GM10266 (cell line): ENCODE data around the gene DVL2.

Experiments
- DNase-seq: peaks from one replicate; pipeline ENCODE4 v3.0.0; 2012; ENCODE audit errors: extremely low spot score
- TF ChIP-seq, protein P1 (sequence below): IDR thresholded peaks from 2 replicates; pipeline ENCODE4 v1.5.1; 2012; ENCODE audit warnings: mild to moderate bottlenecking, low read depth; ENCODE audit not compliant: control insufficient read depth, insufficient read depth; ENCODE audit errors: missing control alignments

Gene DVL2

DNA sequence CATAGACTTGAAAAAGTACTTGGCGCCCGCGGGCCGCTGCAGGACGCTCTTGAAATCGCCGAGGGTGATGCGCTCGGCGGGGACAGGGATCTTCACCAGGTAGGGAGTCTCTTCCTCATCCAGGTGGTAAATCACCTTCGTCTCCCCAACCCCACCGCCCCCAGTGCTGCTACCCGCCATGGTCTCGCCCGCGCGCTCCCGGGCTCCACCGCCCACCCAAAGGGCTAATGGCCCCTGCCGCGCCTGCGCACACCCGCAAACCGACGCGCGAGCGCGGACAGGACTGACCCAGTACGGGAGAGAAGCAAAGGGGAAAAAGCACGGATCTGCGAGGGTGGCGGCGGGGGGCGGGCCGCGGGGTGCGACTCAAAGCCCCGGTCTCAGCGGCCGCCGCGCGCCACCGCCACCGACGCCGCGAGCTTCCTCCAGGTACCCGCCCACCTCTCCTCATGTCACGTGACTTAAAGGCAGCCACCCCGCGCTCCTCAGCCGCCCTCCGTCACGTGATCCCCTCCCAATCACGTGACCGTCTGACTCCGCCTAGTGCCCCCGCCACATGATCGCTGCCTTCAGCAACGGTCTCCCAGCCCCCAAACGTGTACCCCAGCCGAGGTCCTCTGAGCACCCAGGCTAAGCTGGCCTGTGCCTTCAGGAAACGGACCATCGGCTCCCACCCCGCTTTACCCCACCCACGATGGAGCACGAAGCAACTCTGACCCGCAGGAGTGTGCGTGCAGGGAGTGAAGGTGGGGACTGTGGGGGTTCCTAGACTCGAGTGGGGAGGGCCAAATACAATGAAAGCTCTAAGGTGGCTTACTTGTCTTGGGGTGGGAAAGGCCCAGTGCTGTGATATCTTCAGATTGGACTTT, at the start of gene DVL2:
TSS of gene DVL2 (minus strand) at position 435 of the 869 bp plus-strand sequence. CDS start at position 180, 255 bp downstream.
- TF ChIP-seq, protein P1, sequence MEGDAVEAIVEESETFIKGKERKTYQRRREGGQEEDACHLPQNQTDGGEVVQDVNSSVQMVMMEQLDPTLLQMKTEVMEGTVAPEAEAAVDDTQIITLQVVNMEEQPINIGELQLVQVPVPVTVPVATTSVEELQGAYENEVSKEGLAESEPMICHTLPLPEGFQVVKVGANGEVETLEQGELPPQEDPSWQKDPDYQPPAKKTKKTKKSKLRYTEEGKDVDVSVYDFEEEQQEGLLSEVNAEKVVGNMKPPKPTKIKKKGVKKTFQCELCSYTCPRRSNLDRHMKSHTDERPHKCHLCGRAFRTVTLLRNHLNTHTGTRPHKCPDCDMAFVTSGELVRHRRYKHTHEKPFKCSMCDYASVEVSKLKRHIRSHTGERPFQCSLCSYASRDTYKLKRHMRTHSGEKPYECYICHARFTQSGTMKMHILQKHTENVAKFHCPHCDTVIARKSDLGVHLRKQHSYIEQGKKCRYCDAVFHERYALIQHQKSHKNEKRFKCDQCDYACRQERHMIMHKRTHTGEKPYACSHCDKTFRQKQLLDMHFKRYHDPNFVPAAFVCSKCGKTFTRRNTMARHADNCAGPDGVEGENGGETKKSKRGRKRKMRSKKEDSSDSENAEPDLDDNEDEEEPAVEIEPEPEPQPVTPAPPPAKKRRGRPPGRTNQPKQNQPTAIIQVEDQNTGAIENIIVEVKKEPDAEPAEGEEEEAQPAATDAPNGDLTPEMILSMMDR: no peak
- peak; percentile 98 for DNase-seq

DNA sequence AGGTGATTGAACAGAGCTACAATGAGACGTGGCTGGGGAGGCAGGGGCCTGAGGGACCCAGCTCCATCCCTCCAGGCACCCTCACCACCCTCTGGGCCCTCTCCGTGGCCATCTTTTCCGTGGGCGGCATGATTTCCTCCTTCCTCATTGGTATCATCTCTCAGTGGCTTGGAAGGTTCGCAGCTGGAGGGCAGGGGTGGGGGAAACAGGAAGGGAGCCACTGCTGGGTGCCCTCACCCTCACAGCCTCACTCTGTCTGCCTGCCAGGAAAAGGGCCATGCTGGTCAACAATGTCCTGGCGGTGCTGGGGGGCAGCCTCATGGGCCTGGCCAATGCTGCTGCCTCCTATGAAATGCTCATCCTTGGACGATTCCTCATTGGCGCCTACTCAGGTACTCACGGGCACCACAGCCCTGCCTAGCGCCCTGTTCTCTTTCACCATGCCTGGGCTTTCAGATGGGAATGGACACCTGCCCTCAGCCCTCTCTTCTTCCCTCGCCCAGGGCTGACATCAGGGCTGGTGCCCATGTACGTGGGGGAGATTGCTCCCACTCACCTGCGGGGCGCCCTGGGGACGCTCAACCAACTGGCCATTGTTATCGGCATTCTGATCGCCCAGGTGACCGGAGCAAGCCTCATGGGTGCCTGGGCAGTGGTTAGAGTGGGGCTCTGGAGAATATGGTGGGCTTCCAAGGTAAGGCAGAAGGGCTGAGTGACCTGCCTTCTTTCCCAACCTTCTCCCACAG, 49.3 kb upstream of the DVL2 start:
- DNase-seq: no peak
- TF ChIP-seq, protein P1: no peak

DNA sequence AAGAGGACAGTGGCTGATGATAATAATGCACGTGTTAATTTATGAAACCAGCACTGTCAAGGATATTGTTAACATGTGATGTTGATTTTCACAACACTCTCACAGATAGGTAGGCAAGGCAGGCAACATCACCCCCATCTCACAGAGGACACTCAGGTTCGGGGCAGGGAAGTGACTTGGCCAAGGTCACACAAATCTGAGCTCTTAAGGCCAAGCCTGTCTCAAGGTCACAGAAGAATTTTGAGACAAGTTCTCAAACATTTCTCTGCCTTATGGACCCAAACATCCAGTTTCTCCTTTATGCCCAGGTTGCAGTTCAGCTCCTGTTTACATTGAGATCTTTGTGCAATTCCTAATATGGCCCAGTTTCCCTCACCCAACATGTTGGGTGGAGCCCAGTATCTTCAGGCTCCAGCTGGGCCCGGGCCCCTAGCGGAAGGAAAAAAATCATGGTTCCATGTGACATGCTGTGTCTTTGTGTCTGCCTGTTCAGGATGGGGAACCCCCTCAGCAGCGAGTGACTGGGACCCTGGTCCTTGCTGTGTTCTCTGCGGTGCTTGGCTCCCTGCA, 48.5 kb upstream of the DVL2 start:
- TF ChIP-seq, protein P1: no peak
- peak; percentile 15 for DNase-seq

DNA sequence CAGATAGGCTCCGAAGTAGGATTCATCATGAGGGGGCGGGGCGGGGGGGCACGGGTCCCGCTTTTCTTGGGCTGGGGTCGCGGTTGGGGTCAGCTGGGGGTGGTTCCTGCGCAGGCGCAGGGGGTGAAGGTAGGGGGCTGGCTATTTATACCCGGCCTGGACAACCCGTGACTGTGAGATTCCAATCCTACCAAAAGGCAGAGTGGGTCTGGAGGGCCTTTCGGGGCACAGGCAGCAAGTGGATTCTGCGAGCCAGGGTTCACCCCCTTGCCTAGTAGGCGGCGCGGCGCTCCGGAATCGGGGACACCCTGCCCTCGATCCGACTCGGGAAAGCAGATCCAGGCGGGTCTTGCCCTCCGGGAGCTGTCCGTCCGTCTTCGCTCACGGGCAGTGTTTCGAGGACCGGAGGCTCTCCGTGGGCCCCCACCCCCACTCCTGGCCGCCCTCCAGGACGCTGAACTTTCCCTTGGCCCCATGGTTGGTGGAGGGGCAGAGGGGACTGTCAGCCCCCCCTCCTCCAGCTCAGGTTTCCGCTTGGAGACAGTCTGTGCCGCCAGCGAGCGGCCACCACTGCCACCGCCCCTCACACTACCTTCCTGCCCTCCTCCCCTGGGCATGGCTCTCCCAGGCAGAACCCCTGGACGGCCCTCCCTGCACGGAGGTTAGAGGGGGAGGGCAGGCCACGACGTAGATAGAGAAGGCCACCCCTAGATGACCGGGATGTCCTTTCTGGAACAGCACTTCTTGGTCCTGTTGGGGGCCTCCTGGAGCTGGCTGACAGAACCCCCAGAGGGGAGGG, 47.8 kb upstream of the DVL2 start:
- DNase-seq: peak; percentile 19
- TF ChIP-seq, protein P1: no peak

DNA sequence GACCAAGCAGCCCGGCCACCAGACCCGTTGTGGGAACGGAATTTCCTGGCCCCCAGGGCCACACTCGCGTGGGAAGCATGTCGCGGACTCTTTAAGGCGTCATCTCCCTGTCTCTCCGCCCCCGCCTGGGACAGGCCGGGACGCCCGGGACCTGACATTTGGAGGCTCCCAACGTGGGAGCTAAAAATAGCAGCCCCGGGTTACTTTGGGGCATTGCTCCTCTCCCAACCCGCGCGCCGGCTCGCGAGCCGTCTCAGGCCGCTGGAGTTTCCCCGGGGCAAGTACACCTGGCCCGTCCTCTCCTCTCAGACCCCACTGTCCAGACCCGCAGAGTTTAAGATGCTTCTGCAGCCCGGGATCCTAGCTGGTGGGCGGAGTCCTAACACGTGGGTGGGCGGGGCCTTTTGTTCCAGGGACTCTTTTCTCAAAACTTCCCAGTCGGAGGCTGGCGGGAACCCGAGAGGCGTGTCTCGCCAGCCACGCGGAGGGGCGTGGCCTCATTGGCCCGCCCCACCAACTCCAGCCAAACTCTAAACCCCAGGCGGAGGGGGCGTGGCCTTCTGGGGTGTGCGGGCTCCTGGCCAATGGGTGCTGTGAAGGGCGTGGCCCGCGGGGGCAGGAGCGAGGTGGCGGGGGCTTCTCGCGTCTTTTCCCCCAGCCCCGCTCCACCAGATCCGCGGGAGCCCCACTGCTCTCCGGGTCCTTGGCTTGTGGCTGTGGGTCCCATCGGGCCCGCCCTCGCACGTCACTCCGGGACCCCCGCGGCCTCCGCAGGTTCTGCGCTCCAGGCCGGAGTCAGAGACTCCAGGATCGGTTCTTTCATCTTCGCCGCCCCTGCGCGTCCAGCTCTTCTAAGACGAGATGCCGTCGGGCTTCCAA, 47.0 kb upstream of the DVL2 start, which contains the start of gene SLC2A4:
TSS of gene SLC2A4 (plus strand) at position 645 of the 879 bp plus-strand sequence. CDS start at position 862, 217 bp downstream.
- DNase-seq: peak; percentile 97
- TF ChIP-seq, protein P1: no peak
